Natural killer cell (primary cell): Measurements from ENCODE around the gene FBXO15. TPM values are rescaled to one million over a fixed set of nuclear protein-coding genes. Genes with fewer than 3 reads are reported as not detected.

Source experiments
- ATAC-seq, 3 donors: fragments of 150-1000 bp in 2 of 3; fragments of 200-7000 bp in 1 of 3; cut with Tn5 transposase; 1 replicate in 1 of 3; 2 replicates in 2 of 3; pipeline ENCODE4 v1.10.0; 2021; ENCODE audit warnings: mild to moderate bottlenecking in 2 of 3, moderate library complexity in 2 of 3
- DNase-seq, 2 donors: peaks; one replicate each; pipeline versions ENCODE4 v3.0.0 to v3.0.0-alpha.2; 2013 to 2021; ENCODE audit warnings: mixed read lengths in 1 of 2
- H3K27ac ChIP-seq: one replicate; pipeline ENCODE4 v1.5.1; 2013; ENCODE audit warnings: mild to moderate bottlenecking, low read length
- H3K27me3 ChIP-seq: one replicate; pipeline ENCODE4 v1.6.1; 2013; ENCODE audit warnings: low read length; ENCODE audit not compliant: control insufficient read depth, insufficient read depth
- H3K36me3 ChIP-seq: one replicate; pipeline ENCODE4 v1.6.1; 2013; ENCODE audit warnings: low read length; ENCODE audit not compliant: control insufficient read depth, insufficient read depth
- H3K4me1 ChIP-seq: one replicate; pipeline ENCODE4 v1.6.1; 2013; ENCODE audit warnings: low read length; ENCODE audit not compliant: control insufficient read depth, insufficient read depth
- H3K4me3 ChIP-seq: one replicate; pipeline ENCODE4 v1.5.1; 2013; ENCODE audit warnings: low read length
- H3K9me3 ChIP-seq: one replicate; pipeline ENCODE4 v1.6.1; 2013; ENCODE audit warnings: low read length; ENCODE audit not compliant: control insufficient read depth, insufficient read depth
- H3K27ac Mint-ChIP-seq, 2 donors: one replicate each; pipeline ENCODE4 v1.8.0; 2022; ENCODE audit warnings: mild to moderate bottlenecking in 2 of 2, mixed read lengths in 2 of 2, moderate library complexity in 1 of 2
- H3K27me3 Mint-ChIP-seq, 2 donors: one replicate each; pipeline ENCODE4 v1.8.0; 2022; ENCODE audit warnings: low read depth in 2 of 2, mixed read lengths in 2 of 2
- H3K36me3 Mint-ChIP-seq: one replicate; pipeline ENCODE4 v1.8.0; 2022; ENCODE audit warnings: mixed read lengths
- H3K4me1 Mint-ChIP-seq, 2 donors: one replicate each; pipeline ENCODE4 v1.8.0; 2022; ENCODE audit warnings: mixed read lengths in 2 of 2
- H3K4me3 Mint-ChIP-seq: one replicate; pipeline ENCODE4 v1.8.0; 2022; ENCODE audit warnings: mild to moderate bottlenecking, moderate library complexity, mixed read lengths
- H3K9me3 Mint-ChIP-seq, 2 donors: one replicate each; pipeline ENCODE4 v1.8.0; 2022; ENCODE audit warnings: mixed read lengths in 2 of 2
- CTCF ChIP-seq: fragments of 200-600 bp; IDR thresholded peaks from one replicate; pipeline ENCODE4 v1.8.0; 2022; ENCODE audit warnings: antibody characterized with exemption
- WGBS: methylation state at CpG from one replicate; pipeline ENCODE4 v1.1.7; 2013; ENCODE audit warnings: missing lambda C conversion rate; ENCODE audit not compliant: insufficient coverage; 5-methylcytosine and 5-hydroxymethylcytosine counted together
- intact Hi-C: fragments of 100-400 bp; cut with micrococcal nuclease; formaldehyde crosslinking; loops from one replicate; pipeline ENCODE4 v1.14.2; 2022
- total RNA-seq, 4 donors: library from RNA; stranded (reverse); fragments of 120-200 nt in 1 of 4; gene quantifications; one replicate each; pipeline versions ENCODE4 v1.2.3 to v1.2.4, GENCODE V29; 2013 to 2022

Gene FBXO15
- total RNA-seq, 3 donors from 2014 or later (not counting 1 experiment from before 2014, with no cell fraction given), result 0.50 to 2.6 (median 0.87) TPM

GRCh38 chr18:74155276-74155675 is 7.6 kb upstream of the FBXO15 start:
- no peak overlapping the region for H3K27ac ChIP-seq
- DNase-seq, result no peak
- no peaks in the 10 kb centered on the region for H3K4me1 ChIP-seq
- Mint-ChIP-seq H3K27me3 (no peaks in the 10 kb centered on the region), H3K27ac (no peak overlapping the region), H3K4me3 (no peak overlapping the region), H3K9me3 (no peaks in the 10 kb centered on the region), H3K36me3 (peaks cover 2% of the 10 kb centered on the region), H3K4me1 (peaks cover 12 to 13% of the 10 kb centered on the region in 2 donors)
- WGBS, result 95% methylated on average over 2 of the region's 4 CpGs
- TF ChIP-seq CTCF, result no peak
- H3K27me3 ChIP-seq, result no peaks in the 10 kb centered on the region
- peaks cover 40% of the 10 kb centered on the region for H3K36me3 ChIP-seq
- ATAC-seq, result no peak
- no peak overlapping the region for H3K4me3 ChIP-seq
- intact Hi-C loops, result no loop called here
- H3K9me3 ChIP-seq, result no peaks in the 10 kb centered on the region

GRCh38 chr18:74154716-74155115 is 7.1 kb upstream of the FBXO15 start:
- no peak for ATAC-seq
- H3K9me3 Mint-ChIP-seq, result no peaks in the 10 kb centered on the region
- no peak for TF ChIP-seq CTCF
- Histone ChIP-seq H3K27me3 (no peaks in the 10 kb centered on the region), H3K36me3 (peaks cover 39% of the 10 kb centered on the region), H3K9me3 (no peaks in the 10 kb centered on the region), H3K4me1 (peaks cover 3% of the 10 kb centered on the region), H3K4me3 (no peak overlapping the region), H3K27ac (no peak overlapping the region)
- H3K4me1 Mint-ChIP-seq, result peaks cover 12 to 13% of the 10 kb centered on the region in 2 donors
- no peak overlapping the region for H3K4me3 Mint-ChIP-seq
- H3K36me3 Mint-ChIP-seq, result no peaks in the 10 kb centered on the region
- no peaks in the 10 kb centered on the region for H3K27me3 Mint-ChIP-seq
- H3K27ac Mint-ChIP-seq, result no peak overlapping the region
- WGBS, result 96% methylated on average over 4 of the region's 4 CpGs
- DNase-seq, result no peak
- intact Hi-C loops, result no loop called here

DNA sequence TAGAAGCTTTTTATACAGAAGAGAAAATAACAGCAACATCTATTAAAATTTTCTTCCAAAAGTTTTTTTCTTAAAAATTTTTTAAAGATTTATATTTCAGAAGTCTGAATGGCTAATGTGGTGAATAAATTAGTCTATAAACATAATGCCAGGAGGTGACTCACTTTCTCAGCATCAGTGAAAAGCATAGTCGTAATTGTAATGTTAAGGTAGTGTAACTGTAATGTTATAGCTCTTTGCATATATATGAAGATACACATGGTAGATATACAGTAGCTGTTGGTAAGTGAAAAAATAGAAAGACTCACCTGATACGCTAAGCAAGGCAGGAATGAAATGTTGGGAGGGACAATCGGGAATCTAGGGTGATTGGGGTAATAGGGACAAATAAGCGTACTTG is 6.2 kb upstream of the FBXO15 start:
- DNase-seq, result no peak
- Histone ChIP-seq H3K9me3 (no peaks in the 10 kb centered on the region), H3K4me3 (no peak overlapping the region), H3K36me3 (peaks cover 32% of the 10 kb centered on the region), H3K27ac (no peak overlapping the region), H3K4me1 (peaks cover 6% of the 10 kb centered on the region), H3K27me3 (no peaks in the 10 kb centered on the region)
- Mint-ChIP-seq H3K9me3 (no peaks in the 10 kb centered on the region), H3K27ac (no peak overlapping the region), H3K4me1 (peaks cover 19 to 20% of the 10 kb centered on the region in 2 donors), H3K27me3 (no peaks in the 10 kb centered on the region), H3K4me3 (no peak overlapping the region), H3K36me3 (no peaks in the 10 kb centered on the region)
- intact Hi-C loops, result no loop called here
- ATAC-seq, result no peak
- TF ChIP-seq CTCF, result no peak
- WGBS, result 94% methylated on average over 3 of the region's 4 CpGs

- no peaks in the 10 kb centered on the region for H3K36me3 Mint-ChIP-seq
- no peaks in the 10 kb centered on the region for H3K9me3 Mint-ChIP-seq
- peaks cover 23 to 24% of the 10 kb centered on the region in 2 donors for H3K4me1 Mint-ChIP-seq
- no peak for DNase-seq
- H3K4me3 ChIP-seq, result no peak overlapping the region
- WGBS, result 97% methylated on average over 2 of the region's 4 CpGs
- peaks cover 28% of the 10 kb centered on the region for H3K36me3 ChIP-seq
- no peak for TF ChIP-seq CTCF
- H3K4me3 Mint-ChIP-seq, result no peak overlapping the region
- H3K4me1 ChIP-seq, result peaks cover 9% of the 10 kb centered on the region
- intact Hi-C loops, result no loop called here
- H3K27ac ChIP-seq, result no peak overlapping the region
- no peaks in the 10 kb centered on the region for H3K9me3 ChIP-seq
- no peaks in the 10 kb centered on the region for H3K27me3 Mint-ChIP-seq
- no peak for ATAC-seq
- no peak overlapping the region for H3K27ac Mint-ChIP-seq
- H3K27me3 ChIP-seq, result no peaks in the 10 kb centered on the region
Measured at GRCh38 chr18:74153377-74153776, 5.7 kb upstream of the FBXO15 start.
